HG03457 (cell line): ENCODE results near the gene LAMB3.

ENCODE experiments used
- ATAC-seq: cut with Tn5 transposase; IDR thresholded peaks from one replicate; pipeline ENCODE4 v1.9.1; 2021; ENCODE audit warnings: moderate number of reproducible peaks; ENCODE audit not compliant: unreplicated experiment

Gene LAMB3

DNA sequence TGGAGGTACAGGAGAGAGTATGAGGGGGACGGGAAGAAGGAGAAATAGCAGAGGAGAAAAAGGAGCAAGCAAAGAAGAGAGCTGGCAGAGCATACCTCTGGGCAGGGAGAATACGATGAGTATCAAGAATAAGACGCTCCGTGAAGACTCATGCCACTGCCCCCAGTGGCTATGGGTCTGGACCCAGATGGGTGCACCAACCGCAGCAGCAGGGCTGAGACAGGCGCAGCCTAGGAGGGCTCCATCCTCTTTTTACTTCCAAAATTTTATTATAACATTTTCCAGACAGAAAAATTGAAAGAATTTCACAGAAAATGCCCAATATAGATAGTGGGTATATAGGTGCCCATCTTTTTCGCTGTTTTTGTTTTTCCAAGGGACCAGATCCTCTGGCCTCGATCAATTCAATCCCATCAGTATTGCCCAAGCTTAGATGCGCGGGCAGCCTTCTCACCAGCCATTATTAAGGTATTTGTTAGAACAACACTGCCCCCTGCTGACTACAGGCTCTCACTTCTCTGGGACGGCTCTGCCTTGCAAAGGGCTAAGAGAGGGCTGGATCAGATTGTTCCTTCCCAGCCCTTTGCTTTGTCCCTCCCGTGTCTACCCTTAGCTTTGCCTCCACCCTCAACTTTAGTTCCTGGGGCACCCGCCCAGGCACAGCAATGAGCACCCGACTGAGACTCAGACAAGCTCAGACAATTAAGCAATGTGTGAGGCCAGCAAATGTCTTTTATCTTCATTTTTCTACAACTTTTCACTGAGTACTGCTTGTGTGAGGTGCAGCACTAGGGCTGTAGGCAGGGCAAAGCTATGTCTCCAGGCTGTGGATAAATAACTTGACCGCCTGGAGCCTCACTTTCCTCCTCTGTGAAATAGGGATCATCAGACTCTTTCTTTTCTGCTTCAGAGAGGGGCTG, 86.2 kb downstream of the LAMB3 start:
- ATAC-seq, result peak; percentile 92
